Panc1 (cell line): ENCODE measurements around the gene COL5A1.

Source experiments
- POLR2AphosphoS5 ChIP-seq: IDR thresholded peaks from 2 replicates; pipeline ENCODE4 v1.6.1; 2012; ENCODE audit warnings: mild to moderate bottlenecking, low read depth, low read length, moderate library complexity
- TF ChIP-seq, protein P1 (sequence below): fragments of 450-650 bp; IDR thresholded peaks from 2 replicates; pipeline ENCODE4 v1.5.1; 2017; ENCODE audit warnings: mild to moderate bottlenecking

DNA sequence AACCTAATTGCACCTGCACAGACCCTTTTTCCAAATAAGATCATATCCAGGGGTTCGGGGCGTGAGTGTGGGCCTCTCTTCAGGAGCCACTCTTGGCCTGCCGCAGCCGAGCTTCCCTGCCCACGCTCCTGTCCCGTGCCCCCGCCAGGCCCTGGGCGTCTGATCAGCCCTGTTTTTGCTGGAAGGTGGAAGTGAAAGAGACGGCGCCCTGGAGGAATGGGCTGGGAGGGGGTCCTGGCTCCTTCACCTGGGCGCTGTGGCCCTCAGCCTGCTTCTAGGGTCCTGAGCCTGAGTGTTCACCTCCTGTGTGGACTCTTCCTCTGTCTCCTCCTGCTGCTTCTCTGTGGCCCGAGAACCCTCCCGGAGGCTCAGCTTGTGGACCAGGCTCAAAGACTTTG is 11.2 kb upstream of the COL5A1 start:
- TF ChIP-seq, protein P1, sequence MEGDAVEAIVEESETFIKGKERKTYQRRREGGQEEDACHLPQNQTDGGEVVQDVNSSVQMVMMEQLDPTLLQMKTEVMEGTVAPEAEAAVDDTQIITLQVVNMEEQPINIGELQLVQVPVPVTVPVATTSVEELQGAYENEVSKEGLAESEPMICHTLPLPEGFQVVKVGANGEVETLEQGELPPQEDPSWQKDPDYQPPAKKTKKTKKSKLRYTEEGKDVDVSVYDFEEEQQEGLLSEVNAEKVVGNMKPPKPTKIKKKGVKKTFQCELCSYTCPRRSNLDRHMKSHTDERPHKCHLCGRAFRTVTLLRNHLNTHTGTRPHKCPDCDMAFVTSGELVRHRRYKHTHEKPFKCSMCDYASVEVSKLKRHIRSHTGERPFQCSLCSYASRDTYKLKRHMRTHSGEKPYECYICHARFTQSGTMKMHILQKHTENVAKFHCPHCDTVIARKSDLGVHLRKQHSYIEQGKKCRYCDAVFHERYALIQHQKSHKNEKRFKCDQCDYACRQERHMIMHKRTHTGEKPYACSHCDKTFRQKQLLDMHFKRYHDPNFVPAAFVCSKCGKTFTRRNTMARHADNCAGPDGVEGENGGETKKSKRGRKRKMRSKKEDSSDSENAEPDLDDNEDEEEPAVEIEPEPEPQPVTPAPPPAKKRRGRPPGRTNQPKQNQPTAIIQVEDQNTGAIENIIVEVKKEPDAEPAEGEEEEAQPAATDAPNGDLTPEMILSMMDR = no peak
- no peak for TF ChIP-seq POLR2AphosphoS5
